ENCODE results near the gene HCFC1.
A peak's percentile ranks its signal among the peaks of the same experiment; 100 is the strongest.

The HCFC1 gene

GRCh38 chrX:153957224-153957623 lies 14.4 kb downstream of the HCFC1 start:
- DNase-seq (ENCODE audit: low read depth, low spot score) = no peak

GRCh38 chrX:153956044-153956907 lies 15.3 kb downstream of the HCFC1 start:
- DNase-seq (ENCODE audit: low read depth, low spot score) = no peak

GRCh38 chrX:153955228-153955732 lies 16.3 kb downstream of the HCFC1 start:
- DNase-seq (ENCODE audit: low read depth, low spot score) = no peak

GRCh38 chrX:153954558-153955227 lies 16.9 kb downstream of the HCFC1 start:
- DNase-seq (ENCODE audit: low read depth, low spot score) = no peak

GRCh38 chrX:153953892-153954557 lies 17.6 kb downstream of the HCFC1 start:
- no peak for DNase-seq (ENCODE audit: low read depth, low spot score)

- no peak for DNase-seq (ENCODE audit: low read depth, low spot score)
These were observed 18.2 kb downstream of the HCFC1 start for GRCh38 chrX:153953342-153953830.

GRCh38 chrX:153952373-153953026 lies 19.1 kb downstream of the HCFC1 start:
- no peak for DNase-seq (ENCODE audit: low read depth, low spot score)

GRCh38 chrX:153951683-153952372 lies 19.8 kb downstream of the HCFC1 start:
- no peak for DNase-seq (ENCODE audit: low read depth, low spot score)

GRCh38 chrX:153950127-153950526 lies 21.5 kb downstream of the HCFC1 start:
- no peak for DNase-seq (ENCODE audit: low read depth, low spot score)

- DNase-seq (ENCODE audit: low read depth, low spot score) = no peak
These were observed 22.5 kb downstream of the HCFC1 start for GRCh38 chrX:153948847-153949805.

- no peak for DNase-seq (ENCODE audit: low read depth, low spot score)
These were observed 23.6 kb downstream of the HCFC1 start for GRCh38 chrX:153948002-153948466.

GRCh38 chrX:153947009-153947769 lies 24.4 kb downstream of the HCFC1 start:
- peak; percentile 45 for DNase-seq (ENCODE audit: low read depth, low spot score)

GRCh38 chrX:153945956-153946943 lies 25.4 kb downstream of the HCFC1 start:
- no peak for DNase-seq (ENCODE audit: low read depth, low spot score)

GRCh38 chrX:153944800-153945150 lies 26.8 kb downstream of the HCFC1 start:
- no peak for DNase-seq (ENCODE audit: low read depth, low spot score)

- no peak for DNase-seq (ENCODE audit: low read depth, low spot score)
These were observed 27.3 kb downstream of the HCFC1 start, which contains the start of gene RENBP for GRCh38 chrX:153944140-153944799. TSS of gene RENBP (minus strand) at chrX:153944643. CDS start at chrX:153944610, 33 bp downstream.

- DNase-seq (ENCODE audit: low read depth, low spot score) = no peak
These were observed 30.0 kb downstream of the HCFC1 start for GRCh38 chrX:153941336-153942252.

All from smooth muscle cell of the brain vasculature (primary cell).